Subcutaneous adipose tissue (tissue), 4 donors: ENCODE data around the gene GFOD1. TPM values are rescaled to one million over a fixed set of nuclear protein-coding genes. Genes with fewer than 3 reads are reported as not detected.

Experiments
- total RNA-seq, 4 donors: library from RNA; depleted of rRNA; stranded (reverse); fragments of >200 nt; gene quantifications; one replicate each; pipeline ENCODE4 v1.1.0, GENCODE V29; 2016
- TF ChIP-seq, protein P1 (sequence below): fragments of 450-650 bp; IDR thresholded peaks from one replicate; pipeline ENCODE4 v1.5.1; 2016; ENCODE audit warnings: low read depth, mild to moderate bottlenecking, control low read depth, antibody characterized with exemption, moderate library complexity

GFOD1 gene
- total RNA-seq, 4 donors from 2014 or later = 26.2 to 68.9 (median 29.1) TPM

- TF ChIP-seq, protein P1, sequence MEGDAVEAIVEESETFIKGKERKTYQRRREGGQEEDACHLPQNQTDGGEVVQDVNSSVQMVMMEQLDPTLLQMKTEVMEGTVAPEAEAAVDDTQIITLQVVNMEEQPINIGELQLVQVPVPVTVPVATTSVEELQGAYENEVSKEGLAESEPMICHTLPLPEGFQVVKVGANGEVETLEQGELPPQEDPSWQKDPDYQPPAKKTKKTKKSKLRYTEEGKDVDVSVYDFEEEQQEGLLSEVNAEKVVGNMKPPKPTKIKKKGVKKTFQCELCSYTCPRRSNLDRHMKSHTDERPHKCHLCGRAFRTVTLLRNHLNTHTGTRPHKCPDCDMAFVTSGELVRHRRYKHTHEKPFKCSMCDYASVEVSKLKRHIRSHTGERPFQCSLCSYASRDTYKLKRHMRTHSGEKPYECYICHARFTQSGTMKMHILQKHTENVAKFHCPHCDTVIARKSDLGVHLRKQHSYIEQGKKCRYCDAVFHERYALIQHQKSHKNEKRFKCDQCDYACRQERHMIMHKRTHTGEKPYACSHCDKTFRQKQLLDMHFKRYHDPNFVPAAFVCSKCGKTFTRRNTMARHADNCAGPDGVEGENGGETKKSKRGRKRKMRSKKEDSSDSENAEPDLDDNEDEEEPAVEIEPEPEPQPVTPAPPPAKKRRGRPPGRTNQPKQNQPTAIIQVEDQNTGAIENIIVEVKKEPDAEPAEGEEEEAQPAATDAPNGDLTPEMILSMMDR = no peak
Measured at GRCh38 chr6:13517116-13517515, 29.7 kb upstream of the GFOD1 start.

- TF ChIP-seq, protein P1 = no peak
Measured at GRCh38 chr6:13515912-13516311, 28.5 kb upstream of the GFOD1 start.

DNA sequence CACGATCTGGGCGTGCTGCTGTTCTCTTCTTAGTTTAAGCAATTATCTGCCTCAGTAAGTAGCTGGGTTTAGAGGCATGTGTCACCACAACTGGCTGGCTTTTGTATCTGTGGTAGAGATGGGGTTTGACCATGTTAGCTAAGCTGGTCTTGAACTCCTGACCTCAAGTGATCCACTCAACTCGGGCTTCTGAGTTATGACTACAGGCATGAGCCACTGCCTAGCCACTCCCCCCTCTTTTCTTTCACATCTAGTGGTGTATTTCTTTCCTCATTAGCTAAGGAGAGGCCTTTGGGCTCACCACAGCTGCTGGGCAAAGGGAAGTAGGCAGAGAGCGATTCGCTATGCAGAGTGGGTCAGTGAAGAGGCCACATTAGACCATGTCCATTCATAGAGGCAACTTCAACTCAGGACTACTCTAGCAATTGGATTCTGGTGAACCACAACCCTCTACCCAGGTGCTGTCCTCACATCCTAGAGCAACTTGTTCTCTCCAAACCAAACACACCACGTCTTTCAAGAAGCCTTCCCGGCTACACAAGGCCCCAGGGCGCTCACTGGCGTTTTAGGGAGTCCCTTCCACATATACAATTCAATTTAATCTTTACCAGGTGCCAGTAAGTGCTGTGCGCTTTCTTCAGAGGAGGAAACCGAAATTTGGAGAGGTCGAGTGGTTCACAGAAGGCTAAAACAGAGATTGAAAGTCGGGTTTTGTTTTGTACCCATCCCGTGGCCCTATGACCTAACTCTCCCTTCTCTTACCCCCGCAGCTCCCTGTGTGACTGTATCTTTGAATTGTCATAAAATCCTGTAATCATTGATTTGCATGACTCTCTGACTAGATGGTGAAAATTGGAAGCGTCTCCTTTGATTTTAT, 26.5 kb upstream of the GFOD1 start:
- TF ChIP-seq, protein P1 = no peak

GRCh38 chr6:13512900-13513299, 25.5 kb upstream of the GFOD1 start:
- TF ChIP-seq, protein P1 = no peak

DNA sequence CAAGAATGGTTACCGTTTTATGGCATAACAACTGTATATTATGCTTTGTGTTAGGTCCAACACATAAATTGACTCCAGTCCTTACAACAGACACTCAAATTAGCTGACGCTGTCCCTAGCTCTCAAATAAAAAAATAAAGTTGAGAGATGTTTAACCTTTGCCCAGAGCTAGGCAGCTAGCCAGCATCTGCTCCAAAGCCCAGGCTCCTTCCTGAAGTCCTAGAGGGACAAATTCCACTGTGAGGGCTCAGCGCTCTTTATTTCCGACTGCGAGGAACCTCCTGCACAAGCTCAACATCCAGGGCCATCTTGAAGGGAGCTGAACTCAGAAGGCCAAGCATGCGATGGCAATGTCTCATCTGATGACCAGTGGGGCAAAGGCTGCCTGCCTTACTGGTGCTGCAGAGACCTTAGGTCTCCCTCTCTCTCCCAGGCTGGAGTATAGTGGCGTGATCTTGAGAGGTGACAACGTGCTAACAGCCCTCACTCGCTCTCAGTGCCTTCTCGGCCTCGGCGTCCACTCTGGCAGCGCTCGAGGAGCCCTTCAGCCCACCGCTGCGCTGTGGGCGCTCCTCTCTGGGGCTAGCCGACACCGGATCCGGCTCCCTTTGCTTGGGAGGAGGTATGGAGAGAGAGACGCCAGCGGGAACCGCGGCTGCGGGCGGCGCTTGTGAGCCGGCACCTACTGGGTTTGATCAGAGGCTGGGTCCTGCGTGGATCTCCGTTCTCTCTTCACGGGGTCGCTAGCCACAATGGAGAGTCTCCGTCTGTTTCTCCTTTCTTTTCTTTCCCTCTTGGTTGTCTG, 24.7 kb upstream of the GFOD1 start:
- TF ChIP-seq, protein P1 = no peak

- TF ChIP-seq, protein P1 = no peak
Measured at GRCh38 chr6:13508711-13509705, 21.6 kb upstream of the GFOD1 start.
